NCI-H1930 (cell line): ENCODE data around the gene EN2.
A peak's percentile ranks its signal among the peaks of the same experiment; 100 is the strongest.

Source experiments
- DNase-seq, 2 experiments: peaks; one replicate each; lab custom pipeline; 2025; lab: John Stamatoyannopoulos, UW

EN2 gene

DNA sequence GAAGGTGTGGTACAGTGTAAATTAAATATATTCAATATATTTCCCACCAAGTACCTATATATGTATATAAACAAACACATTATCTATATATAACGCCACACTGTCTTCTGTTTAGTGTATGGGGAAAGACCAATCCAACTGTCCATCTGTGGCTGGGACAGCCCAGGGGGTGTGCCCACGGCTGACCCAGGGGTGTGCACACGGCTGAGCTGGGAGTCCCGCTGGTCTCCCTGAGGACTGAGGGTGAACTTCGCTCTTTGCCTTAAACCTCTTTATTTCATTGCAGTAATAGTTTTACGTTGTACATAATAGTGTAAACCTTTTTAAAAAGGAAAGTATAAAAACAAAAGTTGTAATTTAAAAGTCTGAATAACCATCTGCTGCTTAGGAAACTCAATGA, 6.3 kb downstream of the EN2 start:
- DNase-seq, result no peak

DNA sequence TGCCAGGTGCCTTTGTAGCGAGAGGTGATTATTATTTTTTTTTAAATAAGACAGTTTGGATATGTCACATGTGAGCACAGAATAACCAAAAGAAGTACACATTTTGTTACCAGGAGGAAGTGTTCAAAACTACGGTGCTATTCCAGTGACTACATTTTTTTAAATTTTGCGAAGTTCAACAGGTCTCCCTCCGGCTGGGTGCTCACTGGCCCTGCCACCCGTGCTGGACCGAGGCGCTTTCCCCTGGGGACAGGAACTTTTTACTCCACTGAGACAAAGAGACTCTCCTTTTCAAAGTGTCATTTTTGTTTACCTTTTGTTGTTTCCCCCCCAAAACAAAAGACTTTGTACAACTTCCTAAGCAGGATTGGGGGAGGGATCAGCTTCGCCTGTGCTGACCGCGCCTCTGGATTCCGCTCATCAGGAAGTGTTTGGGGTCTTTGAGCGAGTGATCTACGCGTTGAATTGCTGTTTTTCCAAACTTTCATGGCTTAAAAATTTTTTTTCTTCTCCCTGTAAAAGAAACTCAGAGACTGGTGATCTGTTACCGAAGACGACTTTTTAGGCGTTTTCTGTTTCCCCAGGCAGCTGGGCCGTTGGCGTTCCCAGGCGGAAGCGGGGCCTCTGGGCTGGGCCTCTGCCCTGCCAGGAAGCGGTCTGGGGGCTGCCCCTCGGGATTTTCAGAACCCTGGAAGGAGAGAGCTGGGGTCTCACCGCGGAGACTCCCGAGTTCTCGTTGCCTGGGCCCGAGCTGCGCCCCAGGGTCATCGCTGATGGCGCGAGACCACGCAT, 7.2 kb downstream of the EN2 start:
- DNase-seq, result no peak

DNA sequence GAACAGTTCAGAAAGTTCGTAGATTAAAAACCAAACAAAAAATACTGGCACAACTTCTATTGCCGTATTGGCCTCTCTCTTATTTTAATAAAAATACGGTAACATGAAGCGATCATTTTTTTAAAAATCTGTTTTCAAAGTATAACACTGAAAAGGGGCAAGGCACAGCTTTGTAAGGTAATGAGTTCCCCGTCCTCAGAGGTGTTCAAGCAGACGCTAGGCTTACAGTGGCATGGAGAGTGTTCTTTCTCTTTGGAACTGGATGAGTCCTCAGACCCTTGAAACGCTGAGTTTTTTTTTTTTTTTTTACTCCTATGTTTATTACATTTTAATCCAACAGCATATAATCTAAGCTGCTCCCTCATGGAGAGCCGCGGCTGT, 7.8 kb downstream of the EN2 start:
- DNase-seq, result no peak

DNA sequence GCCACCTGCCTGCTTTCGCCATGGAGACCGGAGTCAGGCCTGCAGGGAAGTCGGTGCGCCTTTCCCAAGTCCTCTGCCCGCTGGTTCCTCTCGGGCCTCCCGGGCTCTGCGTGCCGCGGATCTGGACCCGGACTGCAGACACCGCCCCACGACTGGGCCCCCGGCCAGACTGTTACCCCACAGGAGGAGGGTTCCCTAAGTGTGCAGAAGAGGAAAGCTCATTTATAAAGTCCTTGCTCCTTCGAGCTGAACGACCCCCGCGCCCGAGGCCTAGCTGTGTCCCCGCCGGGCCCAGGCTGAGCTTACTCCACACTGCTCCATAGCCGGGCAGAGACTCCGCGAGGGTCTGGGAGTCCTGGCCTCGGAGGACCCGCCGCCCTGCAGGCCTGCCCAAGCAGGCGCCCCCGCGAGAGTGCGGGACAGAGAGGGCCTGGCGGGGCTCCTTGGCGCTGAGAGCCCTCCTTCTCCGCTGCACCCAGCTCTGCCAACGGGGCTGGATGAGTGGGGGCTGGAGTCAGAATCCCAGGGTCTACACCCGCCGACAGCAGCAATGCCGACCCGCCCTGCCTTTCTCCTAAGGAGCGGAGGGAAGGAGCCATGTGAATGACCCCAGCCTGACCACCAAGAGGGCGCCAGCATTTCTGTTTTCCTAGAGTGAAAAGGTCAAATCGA, 8.3 kb downstream of the EN2 start:
- no peak for DNase-seq

DNA sequence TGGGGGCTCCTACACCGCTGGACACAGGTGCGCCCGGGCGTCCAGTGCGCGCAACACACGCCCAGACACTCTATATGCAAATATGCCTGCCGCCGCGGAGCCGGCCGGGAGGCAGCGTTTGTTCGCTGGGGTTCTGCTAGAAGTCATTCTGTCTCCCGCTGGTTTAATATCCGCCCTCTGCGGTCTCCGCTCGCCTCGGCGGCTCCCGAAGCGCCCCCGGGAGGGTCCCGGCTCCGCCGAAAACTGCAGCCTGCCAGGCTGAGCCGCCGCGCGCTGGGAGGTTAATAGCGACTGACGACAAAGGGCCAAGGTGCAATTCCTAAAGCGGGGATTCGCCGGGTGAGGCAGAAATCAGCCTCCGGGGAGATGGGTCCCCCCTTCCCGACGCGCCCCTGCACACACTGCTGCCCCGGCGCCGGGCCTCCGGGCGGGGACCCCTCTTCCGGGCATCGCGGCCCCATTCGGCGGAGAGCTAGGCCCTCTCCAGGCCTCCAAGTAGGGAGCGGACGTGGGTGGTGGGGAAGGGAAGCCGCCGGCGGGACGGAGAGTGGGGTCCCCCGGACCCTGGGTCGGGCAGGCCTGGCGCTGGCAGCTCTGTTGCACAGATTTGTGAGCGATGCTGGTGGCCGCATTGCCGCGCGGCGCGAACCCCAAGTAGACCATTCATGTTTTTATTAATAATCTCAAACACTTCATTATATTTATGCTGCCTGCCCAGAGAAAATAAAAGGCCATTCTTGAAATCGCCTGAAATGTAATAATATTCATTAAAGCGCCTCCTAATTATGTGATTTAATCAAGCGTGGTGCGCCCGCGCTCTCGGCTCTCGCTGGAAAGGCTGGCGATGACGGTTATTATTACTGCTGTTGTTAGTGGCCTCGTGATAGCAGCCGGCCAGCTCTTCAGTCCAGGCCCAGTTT, 9.1 kb downstream of the EN2 start:
- peak in 1 of 2 experiments; percentile 28 for DNase-seq

DNA sequence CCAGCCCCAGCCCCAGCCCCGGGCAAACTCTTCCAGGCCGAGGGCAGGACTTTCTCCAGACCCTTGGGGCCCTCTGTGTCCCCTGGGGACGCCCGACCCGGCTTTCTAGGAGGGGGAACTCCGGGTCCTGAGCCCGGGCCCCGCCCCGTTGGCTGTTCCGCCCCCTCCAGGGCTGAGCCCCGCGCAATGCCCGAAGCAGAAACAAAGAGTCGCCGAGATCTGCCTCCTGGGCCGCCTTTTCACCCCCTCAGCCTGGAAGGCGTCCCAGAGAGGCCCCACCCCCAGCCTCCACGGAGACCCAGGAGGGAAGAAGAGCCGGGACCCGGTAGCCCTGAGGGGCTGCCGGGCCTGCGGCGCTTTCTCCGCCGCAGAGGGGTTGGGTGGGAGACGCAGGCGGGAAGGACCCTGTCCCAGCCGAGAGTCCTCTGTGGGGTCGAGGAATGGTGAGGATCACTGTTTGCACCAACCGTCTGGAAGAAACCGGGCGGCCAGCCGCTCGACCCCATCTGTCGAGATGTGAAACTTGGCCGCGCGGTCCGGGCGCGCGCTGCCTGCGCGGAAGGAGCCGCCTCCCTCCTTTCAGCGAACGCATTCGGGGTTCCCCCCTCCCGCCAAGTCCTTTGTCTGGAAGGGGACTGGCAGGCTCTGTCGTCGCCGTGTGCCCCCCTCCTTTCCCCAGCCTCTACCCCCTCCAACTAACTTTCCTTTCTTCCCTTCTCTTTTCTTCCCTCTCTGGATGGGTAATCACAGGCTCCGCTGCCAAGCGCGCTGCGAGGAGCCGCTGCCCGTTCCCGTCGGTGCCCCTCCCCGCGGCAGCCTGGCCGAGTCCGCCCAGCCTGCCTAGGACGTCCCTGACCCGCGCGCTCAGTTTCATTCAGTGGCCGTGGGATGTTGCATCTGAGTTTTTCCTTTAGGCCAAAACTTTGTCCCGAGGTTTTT, 10.2 kb downstream of the EN2 start:
- no peak for DNase-seq

DNA sequence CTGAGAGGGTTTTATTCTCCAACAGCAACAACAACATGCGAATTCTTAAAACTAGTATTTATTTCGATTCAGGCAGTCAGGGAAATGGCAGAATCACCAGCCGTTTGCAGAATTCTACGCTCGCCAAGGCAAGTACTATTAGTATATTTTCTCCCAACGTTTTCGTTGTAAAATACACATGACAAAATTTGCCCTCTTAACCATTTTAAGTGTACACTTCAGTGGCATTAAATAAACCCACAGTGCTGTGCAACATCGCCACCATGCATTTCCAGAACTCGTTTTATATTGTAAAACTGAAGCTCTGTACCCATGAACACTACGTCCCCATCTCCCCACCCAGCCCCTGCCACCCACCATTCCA, 10.8 kb downstream of the EN2 start:
- DNase-seq, result no peak

DNA sequence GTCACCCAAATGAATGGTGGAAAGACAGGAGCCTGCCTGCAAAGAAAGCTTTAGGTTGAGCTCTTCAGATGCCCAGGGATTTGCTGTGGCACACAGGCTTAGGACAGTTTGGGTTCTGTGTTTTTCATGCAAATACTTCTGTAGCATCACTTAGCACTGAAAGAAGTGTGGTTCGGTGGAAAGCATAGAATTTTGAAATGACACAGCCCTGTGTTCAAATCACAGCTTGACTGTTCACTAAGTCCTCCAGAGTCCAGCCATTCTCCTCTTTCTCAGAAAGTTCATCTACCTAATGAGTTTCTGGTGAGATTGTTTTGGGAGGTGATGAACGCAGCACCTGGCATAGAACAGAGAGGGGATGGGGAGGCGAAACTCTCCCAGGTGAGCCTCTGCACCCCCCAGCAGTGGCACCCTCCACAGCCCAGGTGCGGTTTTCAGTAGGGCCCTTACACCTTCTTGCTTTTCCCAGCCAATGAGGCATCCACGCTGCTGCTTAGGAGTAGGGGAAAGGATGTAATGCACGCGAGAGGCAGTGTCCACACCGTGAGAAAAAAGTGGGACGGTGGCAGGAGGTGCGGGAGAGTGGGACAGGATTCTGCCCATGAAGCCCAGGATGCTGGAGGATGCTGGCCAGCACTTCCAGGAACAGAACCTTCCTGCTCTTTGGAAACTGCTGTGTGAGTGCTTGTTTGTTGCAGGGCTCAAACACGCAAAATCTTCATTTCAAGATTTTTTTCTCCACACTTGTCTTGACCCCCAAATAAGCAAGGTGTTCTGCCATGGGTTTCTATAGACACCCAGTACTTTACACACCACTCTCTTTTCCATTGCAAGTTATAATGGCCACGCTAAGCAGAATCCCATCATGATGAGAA, 11.6 kb downstream of the EN2 start:
- no peak for DNase-seq

DNA sequence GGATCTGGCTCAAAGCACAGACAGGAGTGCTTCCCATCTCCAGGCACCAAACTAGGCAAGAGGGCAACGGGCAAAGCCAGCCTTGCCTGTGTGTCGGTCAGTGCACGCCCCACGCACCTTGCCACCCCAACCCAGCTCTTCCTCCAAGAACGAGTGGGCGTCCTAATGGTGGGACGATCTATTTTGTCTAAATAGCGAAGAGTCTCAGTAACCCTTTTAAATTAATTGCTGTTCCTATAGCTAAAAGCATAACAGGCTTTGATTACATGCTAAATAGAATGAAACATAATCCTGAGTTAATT, 12.2 kb downstream of the EN2 start:
- DNase-seq, result no peak

DNA sequence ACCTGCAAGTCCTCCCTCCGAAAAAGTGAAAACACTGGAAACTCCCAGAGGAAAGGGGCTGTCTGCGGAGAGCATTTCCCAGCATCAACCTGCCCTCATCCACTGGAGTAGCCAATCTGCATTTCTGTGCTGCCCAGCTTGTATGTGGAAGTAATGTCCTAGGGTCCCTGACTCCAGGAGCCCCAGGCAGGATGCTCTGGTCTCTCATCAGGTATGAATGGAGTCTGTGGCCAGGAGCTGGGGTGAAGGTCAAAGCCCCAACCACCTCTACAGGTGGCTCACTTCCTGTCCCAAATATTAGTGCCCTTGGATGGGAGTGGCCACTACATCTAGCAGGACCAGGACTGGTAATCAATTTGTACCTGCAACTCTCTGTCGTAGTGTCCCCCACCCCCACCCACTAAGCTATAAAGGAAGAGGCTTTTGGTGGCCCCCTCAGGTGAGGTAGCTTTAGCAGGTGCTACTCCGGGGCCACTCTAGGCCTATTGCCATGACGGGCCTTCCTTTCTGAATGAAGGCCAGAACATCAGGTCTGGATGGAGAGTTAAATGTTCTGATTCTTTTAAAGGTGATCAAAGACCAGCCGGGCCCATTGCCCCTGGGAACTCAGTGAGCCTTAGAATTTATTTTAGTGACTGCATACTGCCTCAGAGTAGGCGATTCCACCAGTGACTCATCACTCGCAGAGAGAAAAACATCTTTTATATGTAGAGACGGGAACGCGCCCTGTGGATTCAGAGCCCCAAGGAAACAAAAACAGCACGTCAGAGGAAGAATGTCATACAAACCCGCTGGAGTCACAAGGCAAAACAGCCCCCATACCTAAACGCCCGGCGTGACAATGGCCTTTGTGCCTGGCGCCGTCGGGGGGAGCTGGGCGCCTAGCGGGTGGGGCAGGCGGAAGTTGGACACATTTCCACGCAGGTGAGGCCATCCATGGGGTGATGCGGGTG, 13.0 kb downstream of the EN2 start:
- no peak for DNase-seq

DNA sequence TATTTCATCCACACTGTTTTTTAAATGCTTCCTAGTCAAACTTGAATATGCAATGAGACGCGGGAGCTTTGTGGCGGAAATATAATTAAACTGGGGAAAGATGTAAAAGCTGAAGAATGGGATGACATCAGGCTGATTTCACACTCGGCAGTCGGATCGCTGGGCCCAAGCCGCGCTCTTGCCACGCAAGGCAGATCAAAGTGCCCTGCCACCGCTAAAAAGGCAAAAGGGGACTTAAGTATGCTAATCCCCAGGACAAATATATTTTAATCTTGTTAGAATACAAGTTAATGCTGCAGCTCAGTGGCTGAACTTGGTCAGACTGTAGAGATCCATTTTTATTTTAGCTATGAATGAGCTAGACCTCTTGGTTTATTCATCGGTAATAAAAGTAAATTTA, 13.8 kb downstream of the EN2 start:
- DNase-seq, result no peak

DNA sequence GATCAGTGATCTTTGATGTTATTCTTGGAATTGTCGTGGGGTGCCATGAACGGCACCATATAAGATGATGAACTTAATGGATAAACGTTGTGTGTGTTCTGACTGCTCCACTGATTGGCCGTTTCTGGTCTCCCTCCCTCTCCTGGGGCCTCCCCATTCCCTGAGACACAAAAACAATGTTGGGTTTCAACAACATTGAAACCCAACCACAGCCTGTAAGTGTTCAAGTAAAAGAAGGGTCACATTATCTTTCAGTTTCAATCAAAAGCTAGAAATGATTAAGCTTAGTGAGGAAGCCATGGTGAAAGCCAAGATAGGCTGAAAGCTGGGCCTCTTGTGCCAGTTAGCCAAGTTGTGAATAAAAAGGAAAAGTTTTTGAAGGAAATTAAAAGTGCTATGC, 19.5 kb downstream of the EN2 start:
- DNase-seq, result no peak

DNA sequence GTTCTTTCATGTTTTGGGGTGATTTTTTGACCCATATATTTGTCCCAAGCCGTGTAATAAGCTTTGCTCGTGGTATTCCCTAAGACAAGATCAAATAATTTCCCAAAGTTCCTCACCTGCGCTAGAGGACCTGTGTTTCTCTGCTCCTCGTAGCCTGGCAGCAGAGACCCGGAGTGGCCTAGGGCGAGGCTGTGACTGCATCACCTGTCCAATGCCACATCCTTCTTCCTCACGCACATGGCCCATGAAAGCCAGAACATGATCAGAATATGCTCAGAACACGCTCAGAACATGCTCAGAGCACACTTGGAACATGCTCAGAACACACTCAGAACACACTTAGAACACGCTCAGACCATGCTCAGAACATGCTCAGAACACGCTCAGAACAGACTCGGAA, 23.8 kb downstream of the EN2 start:
- DNase-seq, result no peak

DNA sequence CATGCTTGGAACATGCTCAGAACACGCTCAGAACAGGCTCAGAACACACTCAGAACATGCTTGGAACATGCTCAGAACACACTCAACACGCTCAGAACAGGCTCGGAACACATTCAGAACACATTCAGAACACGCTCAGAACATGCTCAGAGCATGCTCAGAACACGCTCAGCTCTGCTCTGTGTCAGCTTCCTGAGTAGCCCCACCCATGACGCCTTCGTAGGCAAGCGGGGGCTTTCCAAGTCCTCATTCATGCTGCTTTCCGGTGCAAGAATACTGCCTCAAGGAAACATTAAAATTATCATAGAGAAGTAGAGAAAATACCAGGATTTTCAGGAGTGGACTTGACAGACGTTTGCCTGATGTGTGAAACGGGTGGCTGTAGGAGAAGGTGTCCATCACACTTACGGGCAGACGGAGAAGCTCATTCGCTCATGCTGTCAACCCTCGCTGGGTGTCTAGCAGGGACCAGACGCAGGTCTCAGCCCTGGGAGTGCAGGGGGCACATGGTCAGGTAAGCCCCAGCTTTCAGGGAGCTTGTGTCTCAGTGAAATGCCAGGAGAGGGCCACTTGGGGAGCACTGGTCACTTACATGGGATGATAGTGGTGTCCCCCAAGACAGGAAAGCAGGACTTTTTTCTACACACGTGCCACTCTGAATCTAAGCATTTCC, 24.7 kb downstream of the EN2 start:
- DNase-seq, result no peak

DNA sequence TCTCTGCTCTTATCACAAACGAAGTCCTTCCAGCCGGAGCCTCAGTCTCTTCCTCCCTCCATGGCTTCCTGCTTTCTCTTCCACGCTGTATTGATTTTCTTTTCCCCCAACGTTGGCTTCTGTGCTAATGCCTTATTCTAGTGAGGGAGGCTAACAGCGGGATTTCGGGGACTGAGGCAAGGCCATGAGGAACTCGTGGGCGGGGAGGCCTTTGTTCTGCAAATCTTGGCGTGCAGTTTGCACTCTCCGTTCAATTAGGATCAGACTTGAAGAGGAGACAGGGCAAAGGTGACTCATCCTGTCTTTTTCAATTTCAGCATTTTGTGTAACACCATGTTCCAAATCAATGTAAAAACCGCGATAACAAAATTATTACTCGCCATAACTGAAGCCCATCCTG, 25.3 kb downstream of the EN2 start:
- no peak for DNase-seq

DNA sequence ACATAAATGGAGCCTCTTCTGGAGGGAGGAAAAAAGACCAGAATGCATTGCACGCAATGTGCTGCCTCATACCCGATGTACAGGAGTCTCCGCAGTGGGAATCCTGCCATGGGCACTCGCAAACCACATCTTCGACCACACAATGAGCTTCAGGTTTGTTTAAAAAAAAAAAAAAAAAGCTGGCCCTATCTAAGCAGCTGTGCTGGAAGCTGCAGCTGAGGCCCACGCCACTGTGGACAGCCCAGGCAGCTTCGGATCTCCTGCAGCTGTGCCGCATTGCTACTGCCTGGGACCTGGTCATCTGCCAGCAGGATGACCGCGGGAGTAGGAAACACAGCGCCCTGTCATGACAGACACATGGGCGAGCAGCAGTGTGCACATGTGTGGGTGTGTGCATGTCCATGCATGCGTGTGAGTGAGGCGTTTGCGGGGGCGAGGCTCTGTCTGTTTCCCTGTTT, 26.0 kb downstream of the EN2 start:
- no peak for DNase-seq

DNA sequence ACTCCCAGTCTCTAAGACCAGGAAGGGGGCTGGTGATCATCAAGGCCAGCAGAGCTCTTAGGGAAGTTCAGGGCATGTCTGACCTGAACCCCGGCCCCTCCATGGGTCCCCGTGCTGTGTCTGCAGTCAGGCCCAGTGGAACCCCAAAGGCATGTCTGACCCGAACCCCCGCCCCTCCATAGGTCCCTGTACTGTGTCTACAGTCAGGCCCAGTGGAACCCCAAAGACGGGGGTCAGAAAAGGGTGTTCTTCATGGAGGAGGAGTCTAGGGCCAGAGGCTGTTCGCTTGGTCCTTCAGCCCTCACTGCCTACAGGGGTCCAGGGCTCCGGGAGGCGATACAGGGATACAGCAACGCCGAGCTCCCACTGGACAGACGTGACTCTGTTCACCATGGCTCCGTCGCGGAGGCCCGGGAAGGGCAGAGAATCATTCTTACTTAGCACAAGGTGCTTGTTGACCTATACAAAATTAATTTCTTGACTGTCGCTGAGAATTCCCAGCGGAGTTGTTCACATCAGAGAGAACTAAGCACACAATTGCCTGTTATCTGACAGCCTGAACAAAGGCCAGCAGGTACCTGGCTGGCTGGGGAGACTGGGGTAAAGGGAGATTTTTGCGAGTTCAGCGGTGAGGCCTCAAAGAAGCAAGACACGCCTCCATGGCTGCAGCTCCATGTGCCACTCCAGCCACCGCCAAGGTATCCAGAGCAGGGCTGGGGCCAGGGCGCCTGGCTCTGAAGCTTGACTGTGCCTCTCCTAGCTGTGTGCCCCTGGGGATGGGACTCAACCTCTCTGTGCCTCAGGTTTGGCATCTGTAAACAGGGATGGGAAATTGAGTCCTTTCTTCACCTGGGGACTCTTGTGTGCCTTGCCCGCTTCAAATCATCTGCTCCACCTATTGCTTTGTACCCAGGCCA, 26.8 kb downstream of the EN2 start:
- DNase-seq, result no peak
